Endometrial microvascular endothelial cells (primary cell): ENCODE measurements around the gene PRKCE. TPM values are rescaled to one million over a fixed set of nuclear protein-coding genes. Genes with fewer than 3 reads are reported as not detected.

Source experiments
- in situ Hi-C: cut with HindIII; loops from 2 replicates; pipeline ENCODE4 v1.10.0; 2017; ENCODE audit warnings: low sequenced_read_pairs, low pct_unique_long_range_greater_than_20kb; ENCODE audit errors: inconsistent ontology term
- total RNA-seq: library from RNA; depleted of rRNA; stranded (reverse); fragments of >200 nt; gene quantifications from one replicate; pipeline ENCODE4 v1.2.3, GENCODE V29; 2015; ENCODE audit errors: inconsistent ontology term

The PRKCE gene
- total RNA-seq, 1 donor from 2014 or later: 155 TPM

DNA sequence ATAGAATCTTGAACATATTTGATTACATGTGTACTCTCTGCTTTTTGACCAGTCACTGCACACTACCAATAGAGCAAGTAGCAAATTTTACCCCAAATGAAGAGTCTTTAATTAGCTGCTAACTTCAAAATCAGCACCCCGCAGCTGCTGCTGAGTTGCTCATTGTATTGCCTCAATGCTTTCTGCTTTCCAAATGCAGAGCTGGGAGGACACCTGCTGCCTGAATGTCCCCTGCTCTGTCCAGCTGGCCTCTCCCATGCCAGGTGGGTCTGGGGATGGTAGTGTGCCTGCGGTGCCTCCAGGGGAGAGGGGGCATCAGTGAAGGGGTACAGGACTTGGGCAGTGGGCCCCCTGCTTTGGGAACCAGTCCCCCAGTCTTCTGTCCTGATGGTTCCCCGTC is 184.8 kb downstream of the PRKCE start:
- in situ Hi-C loops: no loop called here

DNA sequence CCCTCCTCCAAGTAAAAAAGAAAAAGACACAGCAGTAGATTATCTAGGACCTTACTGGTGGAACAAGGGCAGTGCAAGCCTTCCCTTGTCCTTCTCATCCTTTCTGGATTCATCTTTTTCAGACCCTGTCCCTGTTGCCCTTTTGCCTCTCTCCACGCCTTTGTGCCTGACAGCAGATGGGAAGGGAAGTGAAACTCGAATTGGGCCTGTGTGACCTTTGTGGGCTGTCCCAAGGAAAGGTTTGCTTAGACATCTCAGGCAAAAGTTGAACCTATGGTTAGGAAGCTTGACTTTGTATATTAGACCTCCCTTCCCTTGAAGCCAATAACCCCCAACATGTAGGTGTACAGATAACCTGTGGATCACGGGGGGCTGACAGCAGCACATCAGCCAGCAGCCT is 185.3 kb downstream of the PRKCE start:
- in situ Hi-C loops: no loop called here

DNA sequence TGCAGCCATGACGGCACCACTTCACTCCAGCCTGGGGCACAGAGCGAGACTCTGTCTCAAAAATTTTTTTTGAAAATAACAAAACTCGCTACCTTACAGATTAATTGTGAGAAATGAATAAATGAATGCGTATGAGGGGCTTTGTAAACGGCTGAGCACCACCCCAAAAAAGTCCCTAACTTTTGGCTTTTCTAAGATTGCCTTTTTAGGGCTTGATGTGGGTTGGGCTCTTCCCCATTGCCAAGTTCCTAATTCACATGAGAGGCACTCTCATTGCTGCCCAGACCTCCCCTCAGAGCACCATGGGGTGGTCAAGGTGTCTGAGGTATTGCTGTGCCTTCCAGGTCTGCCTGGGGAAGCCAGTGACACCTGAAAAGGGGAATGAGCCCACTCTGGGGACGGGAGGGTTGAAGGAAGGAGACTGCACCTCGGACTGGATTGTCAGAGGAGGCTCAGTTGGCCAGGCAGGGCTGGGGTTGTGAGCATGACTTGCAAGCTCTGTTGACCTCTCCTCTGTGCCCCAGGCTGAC is 186.4 kb downstream of the PRKCE start:
- in situ Hi-C loops: no loop called here

DNA sequence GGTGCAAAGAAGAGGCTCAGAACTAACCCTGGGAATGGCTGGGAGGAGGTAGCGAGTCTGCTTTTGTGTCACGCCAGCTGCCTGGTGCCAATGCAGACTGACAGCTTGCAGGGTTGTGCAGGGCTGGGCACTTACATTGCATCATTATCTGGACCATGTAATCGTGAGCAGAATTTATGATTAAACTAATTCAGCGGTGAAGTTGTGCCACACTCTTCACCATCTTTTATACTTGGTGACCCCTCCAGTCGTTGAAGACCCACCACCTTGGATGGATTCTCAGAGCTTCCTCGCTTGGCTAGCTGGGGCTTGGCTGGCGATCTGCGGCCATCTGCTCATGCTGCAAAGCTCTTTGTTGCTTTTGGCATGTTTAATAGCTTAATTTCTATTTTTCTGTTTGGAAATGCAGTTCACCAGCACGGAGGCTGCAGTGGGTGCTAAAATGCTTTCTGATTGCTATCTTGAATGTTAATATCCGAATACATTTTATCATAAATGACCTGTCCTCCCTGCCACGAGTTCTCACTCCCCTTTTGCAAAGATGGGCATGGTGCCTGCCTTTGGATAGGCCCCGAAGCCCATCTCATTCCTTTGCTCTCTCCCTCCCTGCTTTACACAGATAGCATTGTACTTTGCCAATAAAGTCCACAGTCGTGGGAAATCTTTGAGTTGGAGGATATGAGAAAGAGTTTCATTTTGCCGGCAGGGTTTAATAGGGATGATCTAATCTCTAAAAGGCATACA is 188.2 kb downstream of the PRKCE start:
- in situ Hi-C loops: no loop called here

DNA sequence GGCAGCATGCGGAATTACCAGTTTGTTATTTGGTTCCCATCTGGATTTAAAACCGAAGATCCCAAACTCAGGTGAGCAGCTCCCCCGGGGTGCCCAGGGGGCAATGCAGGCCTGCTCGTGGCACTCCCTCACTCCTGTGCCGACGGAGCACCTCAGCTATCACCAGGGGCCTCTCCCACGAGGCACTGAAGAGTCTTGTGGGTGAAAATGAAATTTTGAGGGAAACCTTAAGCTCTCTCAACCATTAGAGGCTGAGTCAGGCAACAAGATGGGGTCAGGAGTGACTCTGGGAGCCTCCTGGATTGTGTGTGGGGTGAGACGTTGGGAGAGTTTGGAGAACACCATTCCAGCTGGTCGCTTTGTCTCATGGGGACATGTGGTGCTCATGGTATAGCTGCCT is 189.0 kb downstream of the PRKCE start:
- in situ Hi-C loops: no loop called here

DNA sequence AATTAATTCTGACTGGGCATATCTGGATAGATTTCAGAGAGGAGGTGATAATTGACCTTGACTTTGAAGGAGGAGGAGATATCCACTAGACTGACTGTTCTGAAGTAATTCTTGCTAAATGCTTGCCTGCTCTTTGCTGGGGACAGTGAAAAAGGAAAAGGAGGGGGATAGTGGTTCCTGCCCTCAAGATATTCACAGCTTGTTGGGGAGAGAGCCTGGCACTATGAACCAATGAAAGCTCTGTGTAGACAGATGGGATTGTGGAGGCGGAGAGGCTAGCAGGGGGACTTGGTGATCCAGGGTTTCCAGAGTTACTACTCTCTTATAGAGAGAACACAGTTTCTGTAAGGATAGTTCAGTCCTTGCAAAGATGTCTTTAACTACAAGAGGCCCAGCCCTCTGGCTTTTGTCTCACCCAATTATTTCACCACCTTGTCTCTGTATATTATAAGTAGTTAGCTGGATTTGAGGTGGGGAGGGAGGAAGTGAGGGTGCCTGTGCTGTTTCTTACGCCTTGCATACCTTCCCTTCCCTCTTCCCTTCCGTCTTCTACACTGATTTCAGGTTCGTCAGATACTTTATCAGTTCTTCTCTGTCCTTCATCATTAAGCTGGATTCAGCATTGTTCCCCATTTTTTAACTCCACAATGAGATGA is 190.4 kb downstream of the PRKCE start:
- in situ Hi-C loops: no loop called here

DNA sequence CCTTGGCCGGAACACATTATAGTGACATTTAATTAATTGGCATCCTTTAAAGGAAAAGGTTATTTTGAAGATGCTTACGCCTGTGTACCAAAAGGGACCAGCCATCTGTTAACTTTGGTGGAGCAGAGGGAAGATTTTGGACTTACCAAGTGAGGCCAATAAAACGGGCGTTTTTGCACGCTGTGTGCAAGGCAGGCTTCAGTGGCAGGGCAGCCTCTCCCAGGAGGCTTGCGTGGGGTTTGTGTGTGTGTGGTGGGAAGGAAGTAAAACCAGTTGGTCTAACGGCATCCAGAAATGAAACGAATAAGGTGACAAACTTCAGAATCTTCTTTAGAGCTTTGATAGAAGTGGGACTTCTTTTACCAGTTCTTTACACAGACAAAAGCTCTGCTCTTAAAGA is 191.7 kb downstream of the PRKCE start:
- in situ Hi-C loops: no loop called here

DNA sequence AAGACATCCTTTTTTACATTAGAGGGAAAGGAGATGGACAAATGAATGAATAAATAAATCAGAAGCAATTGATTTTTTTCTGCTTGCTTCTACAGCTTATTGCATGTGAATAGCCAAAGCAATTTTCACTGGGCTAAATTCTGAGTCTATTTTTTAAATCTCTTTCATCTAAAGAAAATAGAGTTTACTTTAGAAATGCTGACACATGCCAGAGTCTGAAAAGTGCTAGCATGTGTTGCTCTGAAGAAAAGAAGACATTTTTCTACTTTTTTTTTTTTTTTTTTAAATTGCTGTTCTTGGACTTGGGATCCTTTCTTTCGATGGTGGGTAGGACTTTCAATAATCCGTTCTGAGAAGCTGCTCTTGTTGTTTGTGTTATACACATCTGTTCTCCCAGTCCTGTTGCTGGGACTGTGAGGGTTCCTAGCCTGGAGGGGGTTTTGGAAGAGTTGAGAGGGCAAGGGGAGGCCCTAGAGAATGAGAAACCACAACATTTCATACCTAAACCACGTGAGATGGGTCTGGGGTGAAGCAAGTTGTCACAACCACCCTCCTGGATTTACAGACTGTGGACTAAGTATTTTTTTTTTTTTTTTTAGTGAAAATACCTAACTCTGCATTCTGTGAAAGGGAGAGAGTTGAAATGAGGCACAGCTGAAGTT is 193.5 kb downstream of the PRKCE start:
- in situ Hi-C loops: no loop called here

DNA sequence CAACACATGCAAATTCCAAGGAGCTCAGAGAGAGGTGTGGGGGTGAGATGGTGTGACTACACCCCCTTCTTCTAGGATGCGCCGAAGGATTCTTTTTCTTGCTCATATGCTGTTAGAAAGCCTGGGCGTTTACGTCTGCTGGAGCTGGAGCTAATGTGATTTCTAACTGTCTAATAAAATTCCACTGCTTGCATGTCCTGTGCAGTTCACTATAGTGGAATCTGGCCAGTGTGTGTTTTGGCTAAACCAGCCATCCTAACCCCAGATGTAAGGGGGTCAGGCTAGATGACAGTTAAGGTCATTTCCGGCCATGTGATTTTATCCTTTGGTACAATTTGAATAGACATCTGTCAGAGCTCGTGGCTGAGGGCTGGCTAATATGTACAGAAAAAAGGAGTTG is 194.1 kb downstream of the PRKCE start:
- in situ Hi-C loops: no loop called here

DNA sequence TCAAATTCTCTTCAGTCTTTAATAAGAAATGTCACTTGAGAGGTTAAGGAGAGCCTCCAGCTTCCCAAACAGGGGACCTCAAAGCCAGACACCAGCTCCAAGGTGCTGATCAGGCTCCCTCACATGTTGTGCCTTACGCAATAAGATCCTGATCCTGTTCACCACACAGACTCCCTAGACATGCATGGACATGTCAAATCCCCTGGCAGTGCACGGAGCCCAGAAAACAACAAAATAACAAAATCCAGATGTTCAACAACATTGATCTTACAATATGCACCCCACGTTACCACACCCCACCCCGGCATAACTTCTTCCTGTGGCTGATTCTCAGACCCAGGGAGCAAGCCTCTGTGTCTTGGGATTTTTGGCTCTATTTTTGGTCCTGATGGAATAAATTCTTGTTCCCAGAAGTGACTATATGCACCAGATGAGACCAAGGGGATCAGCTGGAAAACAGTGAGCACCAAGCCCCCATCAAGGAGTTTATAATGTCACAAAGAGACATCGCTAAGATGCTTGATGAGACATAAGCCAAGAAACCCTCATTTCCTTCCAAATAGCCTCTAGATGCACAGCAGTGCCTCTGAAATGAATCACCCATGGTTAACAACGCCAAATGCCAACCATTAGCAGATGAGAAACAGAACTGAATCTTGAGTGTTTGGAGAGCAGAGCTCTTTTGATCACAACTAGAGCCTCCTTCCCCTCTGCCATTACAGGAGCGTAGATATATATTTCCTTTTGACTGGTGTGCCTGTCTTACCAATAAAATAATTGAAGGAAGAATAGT is 198.2 kb downstream of the PRKCE start:
- in situ Hi-C loops: no loop called here

DNA sequence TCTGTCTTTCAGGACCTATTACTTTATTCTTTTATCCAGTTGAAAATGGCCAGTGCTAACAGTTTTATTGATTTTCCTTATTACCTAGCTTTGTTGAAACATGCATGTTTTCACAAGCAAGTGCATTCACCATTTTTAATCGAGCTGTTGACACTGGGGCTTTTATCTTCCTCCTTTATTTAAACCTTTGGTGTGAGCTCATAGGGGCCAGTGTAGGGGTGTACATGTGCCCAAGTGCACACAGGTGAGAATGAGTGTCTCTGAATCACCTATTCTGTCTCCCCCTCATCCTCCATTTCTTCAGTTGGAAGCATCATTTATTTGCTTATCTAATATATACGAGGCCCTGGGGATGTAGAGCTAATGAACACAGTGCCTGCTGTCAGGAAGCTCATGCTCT is 199.1 kb downstream of the PRKCE start:
- in situ Hi-C loops: no loop called here

DNA sequence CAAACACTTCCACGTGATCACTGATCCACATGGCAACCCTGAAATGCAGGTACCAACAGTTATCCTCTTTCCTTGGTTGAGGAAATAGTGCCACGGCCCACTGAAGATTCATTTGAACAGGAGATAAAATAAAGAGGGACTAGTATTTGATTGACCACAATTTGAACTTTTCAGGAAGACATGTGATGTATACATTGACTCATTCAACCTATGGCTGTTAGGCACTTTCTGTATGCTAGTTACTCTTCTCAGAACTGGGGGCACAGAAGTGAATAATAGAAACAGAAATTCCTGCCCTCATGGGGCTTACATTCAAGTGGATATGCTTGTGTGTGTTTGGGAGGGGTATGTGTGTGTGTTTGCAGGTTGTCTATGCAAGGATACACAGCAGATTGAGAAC is 199.6 kb downstream of the PRKCE start:
- in situ Hi-C loops: no loop called here

DNA sequence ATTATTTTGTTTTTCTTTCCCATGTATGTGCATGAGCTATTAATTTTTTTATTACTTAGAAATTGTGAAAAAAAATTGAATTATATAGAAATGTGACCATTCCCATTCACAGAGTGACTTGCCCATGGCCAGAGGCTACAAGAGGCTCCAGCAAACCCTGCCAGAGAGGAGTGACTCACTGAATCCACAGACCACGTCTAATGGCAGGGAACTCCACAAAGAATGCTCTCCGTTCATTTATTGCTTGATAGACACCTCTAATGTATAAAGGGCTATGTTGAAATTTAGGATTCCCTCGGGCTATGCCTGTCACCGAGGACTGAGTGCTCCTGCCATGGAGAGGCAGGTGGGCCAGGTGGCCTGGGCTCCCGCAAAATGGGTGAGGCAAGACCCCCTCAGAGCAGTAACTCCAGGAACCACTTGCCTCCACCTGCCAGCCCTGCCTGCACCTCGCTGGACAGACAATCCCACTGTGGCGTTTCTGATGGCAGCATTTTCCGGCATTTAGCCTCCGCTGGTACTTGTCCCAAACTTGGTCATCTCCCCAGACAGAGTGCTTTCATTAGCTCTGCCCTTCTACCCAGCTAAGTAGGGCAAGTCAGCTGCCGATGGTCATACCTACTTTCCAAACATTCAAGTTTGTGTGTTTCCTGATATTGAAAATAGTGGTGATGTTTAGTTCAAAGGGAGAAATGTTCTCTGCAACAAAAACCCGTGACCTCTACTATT is 200.3 kb downstream of the PRKCE start:
- in situ Hi-C loops: no loop called here

DNA sequence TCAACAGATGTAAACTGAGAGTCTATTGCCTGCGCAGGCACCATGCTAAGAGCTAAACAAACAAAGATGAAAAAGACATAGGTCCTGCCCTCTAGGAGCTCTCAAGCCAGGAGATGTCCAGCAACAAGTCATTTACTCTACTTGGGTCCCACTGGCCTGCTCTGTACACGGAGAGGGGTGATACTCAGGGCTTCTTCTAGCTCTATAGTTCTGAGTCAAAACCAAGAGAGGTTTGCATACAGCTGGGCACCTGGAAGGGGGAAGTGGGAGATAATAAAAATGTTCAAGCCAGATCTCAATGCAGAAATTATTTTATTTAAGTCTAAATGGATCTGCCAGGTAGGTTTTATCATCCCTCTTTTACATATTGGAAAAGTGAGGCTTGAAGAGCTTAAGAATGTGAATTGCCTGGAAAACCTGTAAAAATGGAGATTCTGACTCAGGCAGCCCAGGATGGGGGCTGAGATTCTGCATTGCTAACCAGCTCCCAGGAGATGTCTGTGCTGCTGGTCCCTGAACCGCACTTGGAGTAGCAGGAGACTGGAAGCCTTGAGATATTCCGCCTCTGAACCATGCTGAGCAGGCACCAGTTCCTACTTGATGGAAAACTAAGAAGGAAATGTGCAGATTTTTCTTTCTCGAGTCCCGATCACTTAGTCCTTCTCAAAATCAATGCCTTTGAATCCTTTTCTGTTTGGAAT is 201.1 kb downstream of the PRKCE start:
- in situ Hi-C loops: no loop called here

DNA sequence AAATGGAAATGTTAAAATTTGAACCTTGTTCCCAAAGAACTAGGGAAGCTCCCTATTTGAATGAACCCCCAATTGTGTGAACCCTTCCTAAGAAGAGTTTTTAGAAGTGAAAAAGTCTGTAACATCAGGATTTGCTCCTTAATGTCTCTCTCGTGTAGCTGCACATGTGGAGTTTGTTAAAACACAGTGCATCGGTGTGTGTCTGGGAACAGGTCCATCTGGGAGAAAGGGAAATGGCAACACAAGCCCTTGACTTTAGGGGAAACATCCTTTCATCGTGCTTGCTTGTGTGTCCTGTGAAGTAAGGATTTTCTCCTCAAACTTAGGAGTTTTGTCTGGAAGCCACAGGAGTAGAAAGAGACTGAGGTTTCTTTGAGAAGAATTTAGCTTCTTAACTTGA is 203.9 kb downstream of the PRKCE start:
- in situ Hi-C loops: no loop called here

DNA sequence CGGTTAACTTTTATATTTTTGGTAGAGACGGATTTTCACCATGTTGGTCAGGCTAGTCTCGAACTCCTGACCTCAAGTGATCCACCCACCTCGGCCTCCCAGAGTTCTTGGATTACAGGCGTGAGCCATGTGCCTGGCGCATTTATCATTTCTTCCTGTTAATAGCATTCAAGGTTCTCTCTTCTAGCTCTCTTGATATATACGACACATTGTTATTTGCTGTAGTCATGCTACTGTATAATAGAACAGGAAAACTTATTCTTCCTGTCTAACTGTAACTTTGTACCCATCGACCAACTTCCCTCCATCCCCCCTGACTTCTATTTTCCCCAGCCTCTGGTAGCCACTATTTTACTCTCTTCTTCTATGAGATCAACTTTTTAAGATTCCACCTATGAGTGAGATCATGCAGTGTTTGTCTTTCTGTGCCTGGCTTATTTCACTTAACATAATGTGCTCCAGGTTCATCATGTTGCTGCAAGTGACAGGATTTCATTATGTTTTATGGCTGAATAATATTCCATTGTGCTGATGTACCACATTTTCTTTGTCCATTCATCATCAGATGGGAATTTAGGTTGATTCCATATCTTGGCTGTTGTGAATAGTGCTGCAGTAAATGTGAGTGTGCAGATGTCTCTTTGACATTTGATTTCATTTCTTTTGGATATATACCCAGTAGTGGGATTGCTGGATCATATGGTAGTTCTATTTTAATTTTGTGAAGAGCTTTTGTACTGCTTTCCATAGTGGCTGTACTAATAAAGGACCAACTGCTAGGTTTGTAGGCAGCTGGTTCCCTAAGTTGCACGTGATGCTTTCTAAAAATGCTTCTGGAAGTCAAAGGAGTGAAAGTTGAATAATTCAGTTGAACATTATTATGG is 205.2 kb downstream of the PRKCE start:
- in situ Hi-C loops: no loop called here

DNA sequence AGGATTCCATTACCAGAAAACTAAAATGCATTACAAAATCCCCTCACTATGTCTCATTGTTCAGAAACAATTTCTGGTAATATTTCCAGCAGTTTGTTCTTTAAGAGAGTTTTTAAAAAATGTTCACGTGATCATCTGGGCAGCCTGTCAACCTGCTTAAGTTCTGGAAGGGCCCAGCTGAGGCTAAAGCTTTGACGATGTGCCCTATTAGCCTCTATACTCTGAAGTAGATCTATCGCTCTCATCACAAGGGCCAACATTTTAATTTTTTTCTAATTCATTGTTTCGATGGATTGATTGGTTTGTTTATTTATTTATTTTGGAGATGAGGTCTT is 205.8 kb downstream of the PRKCE start:
- in situ Hi-C loops: no loop called here
